CD14-positive monocyte (primary cell): ENCODE measurements around the gene RNF121. TPM values are rescaled to one million over a fixed set of nuclear protein-coding genes. Genes with fewer than 3 reads are reported as not detected.

ENCODE experiments used
- DNase-seq, 3 donors: peaks; one replicate each; pipeline ENCODE4 v3.0.0-alpha.2; 2011 to 2022
- H2AFZ ChIP-seq: 2 replicates; pipeline ENCODE4 v1.6.0; 2012; ENCODE audit warnings: mild to moderate bottlenecking, low read depth, low read length, inconsistent platforms; ENCODE audit not compliant: insufficient read depth, poor library complexity, severe bottlenecking
- H3K27ac ChIP-seq, 2 donors: 1 replicate in 1 of 2; 2 replicates in 1 of 2; pipeline ENCODE4 v1.5.1; 2012 to 2013; ENCODE audit warnings: low read length in 2 of 2, control low read depth in 1 of 2, inconsistent platforms in 1 of 2, low read depth in 1 of 2, mild to moderate bottlenecking in 1 of 2
- H3K27me3 ChIP-seq, 2 donors: one replicate each; pipeline versions ENCODE4 v1.6.0 to v1.6.1; 2011 to 2013; ENCODE audit warnings: low read length in 2 of 2; ENCODE audit not compliant: control insufficient read depth in 2 of 2, insufficient read depth in 2 of 2
- H3K36me3 ChIP-seq, 2 donors: replicated peaks in 1 of 2; 1 replicate in 1 of 2; 2 replicates in 1 of 2; pipeline versions ENCODE4 v1.5.1 to v1.6.1; 2012 to 2013; ENCODE audit warnings: low read length in 2 of 2, control low read depth in 1 of 2, inconsistent platforms in 1 of 2, mild to moderate bottlenecking in 1 of 2; ENCODE audit not compliant: insufficient read depth in 2 of 2, control insufficient read depth in 1 of 2
- H3K4me1 ChIP-seq, 2 donors: 1 replicate in 1 of 2; 2 replicates in 1 of 2; pipeline versions ENCODE4 v1.5.1 to v1.6.1; 2012 to 2013; ENCODE audit warnings: low read length in 2 of 2, control low read depth in 1 of 2, inconsistent platforms in 1 of 2, mild to moderate bottlenecking in 1 of 2, moderate library complexity in 1 of 2; ENCODE audit not compliant: insufficient read depth in 2 of 2, control insufficient read depth in 1 of 2
- H3K4me2 ChIP-seq: replicated peaks from 2 replicates; pipeline ENCODE3; 2012; ENCODE audit warnings: low read length, moderate library complexity, mild to moderate bottlenecking; ENCODE audit not compliant: poor library complexity, severe bottlenecking; ENCODE audit errors: extremely low read depth
- H3K4me3 ChIP-seq, 3 experiments: fragments of 200-600 bp in 1 of 3; sonication (generic) in 1 of 3; replicated peaks in 1 of 3; 1 replicate in 2 of 3; 2 replicates in 1 of 3; pipeline ENCODE4 v1.5.1; 2011 to 2013; ENCODE audit warnings: low read length in 3 of 3, mild to moderate bottlenecking in 3 of 3, control low read depth in 2 of 3, low read depth in 2 of 3, inconsistent platforms in 1 of 3, moderate library complexity in 1 of 3
- H3K79me2 ChIP-seq: 2 replicates; pipeline ENCODE4 v1.6.0; 2012; ENCODE audit warnings: mild to moderate bottlenecking, control low read depth, inconsistent platforms, low read length, moderate library complexity; ENCODE audit not compliant: insufficient read depth
- H3K9ac ChIP-seq: 2 replicates; pipeline ENCODE4 v1.6.0; 2017; ENCODE audit warnings: low read length, mild to moderate bottlenecking; ENCODE audit not compliant: insufficient read depth, poor library complexity, severe bottlenecking
- H3K9me3 ChIP-seq, 2 donors: replicated peaks in 1 of 2; 1 replicate in 1 of 2; 2 replicates in 1 of 2; pipeline versions ENCODE4 v1.5.1 to v1.6.1; 2012 to 2013; ENCODE audit warnings: low read length in 2 of 2, control low read depth in 1 of 2; ENCODE audit not compliant: control insufficient read depth in 1 of 2, insufficient read depth in 1 of 2
- H4K20me1 ChIP-seq: 2 replicates; pipeline ENCODE4 v1.6.0; 2012; ENCODE audit warnings: mild to moderate bottlenecking, low read length, control low read depth, moderate library complexity; ENCODE audit not compliant: insufficient read depth
- H3K27ac Mint-ChIP-seq, 7 donors: one replicate each; pipeline ENCODE4 v1.8.0; 2020; ENCODE audit warnings: mild to moderate bottlenecking in 7 of 7, mixed read lengths in 7 of 7, moderate library complexity in 6 of 7, inconsistent platforms in 2 of 7
- H3K27me3 Mint-ChIP-seq, 3 donors: one replicate each; pipeline ENCODE4 v1.8.0; 2021 to 2022; ENCODE audit warnings: low read depth in 3 of 3, mild to moderate bottlenecking in 3 of 3, mixed read lengths in 3 of 3, moderate library complexity in 3 of 3, inconsistent platforms in 1 of 3
- H3K36me3 Mint-ChIP-seq, 2 donors: one replicate each; pipeline ENCODE4 v1.8.0; 2020; ENCODE audit warnings: mixed read lengths in 2 of 2, inconsistent platforms in 1 of 2, mild to moderate bottlenecking in 1 of 2
- H3K4me1 Mint-ChIP-seq: one replicate; pipeline ENCODE4 v1.8.0; 2020; ENCODE audit warnings: mild to moderate bottlenecking, mixed read lengths
- H3K4me3 Mint-ChIP-seq, 2 donors: one replicate each; pipeline ENCODE4 v1.8.0; 2020; ENCODE audit warnings: mild to moderate bottlenecking in 2 of 2, mixed read lengths in 2 of 2, moderate library complexity in 1 of 2
- H3K9me3 Mint-ChIP-seq, 7 donors: one replicate each; pipeline ENCODE4 v1.8.0; 2020 to 2022; ENCODE audit warnings: mixed read lengths in 7 of 7, mild to moderate bottlenecking in 6 of 7, moderate library complexity in 6 of 7, inconsistent platforms in 2 of 7
- CTCF ChIP-seq: fragments of 200-600 bp; IDR thresholded peaks from one replicate; pipeline ENCODE4 v1.8.0; 2022; ENCODE audit warnings: antibody characterized with exemption, mild to moderate bottlenecking
- WGBS: methylation state at CpG from one replicate; pipeline ENCODE4 v1.1.5; 2013; ENCODE audit warnings: missing lambda C conversion rate; ENCODE audit not compliant: insufficient coverage; 5-methylcytosine and 5-hydroxymethylcytosine counted together
- intact Hi-C, 2 donors: fragments of 100-400 bp; cut with micrococcal nuclease; formaldehyde crosslinking; loops; one replicate each; pipeline versions ENCODE4 v1.15.0 to v1.15.1; 2023
- polyA plus RNA-seq, 3 donors: library from polyadenylated mRNA; depleted of rRNA in 1 of 3; unstranded in 2 of 3; stranded (reverse) in 1 of 3; fragments of 300-500 nt in 2 of 3; fragments of >200 nt in 1 of 3; fragmentation: Illumina TruSeq in 2 of 3; gene quantifications; 1 replicate in 2 of 3; 2 replicates in 1 of 3; pipeline ENCODE4 v1.2.3, GENCODE V29; 2012 to 2021

Gene RNF121
- polyA plus RNA-seq, 3 donors = 7.7 to 25.2 (median 9.2) TPM

GRCh38 chr11:72007587-72007986 lies 78.7 kb downstream of the RNF121 start:
- no peaks in the 10 kb centered on the region for H3K4me1 Mint-ChIP-seq
- Histone ChIP-seq H4K20me1 (peaks cover 62% of the 10 kb centered on the region), H3K27ac (no peak overlapping the region), H3K36me3 (peaks cover 99 to 100% of the 10 kb centered on the region in 2 donors), H3K79me2 (peaks cover 3% of the 10 kb centered on the region), H2AFZ (no peak overlapping the region), H3K9me3 (no peaks in the 10 kb centered on the region), H3K27me3 (no peaks in the 10 kb centered on the region), H3K4me3 (no peak overlapping the region), H3K4me1 (no peaks in the 10 kb centered on the region), H3K4me2 (no peak overlapping the region), H3K9ac (no peak overlapping the region)
- intact Hi-C loops = no loop called here
- peaks cover 0 to 2% (median 0%) of the 10 kb centered on the region in 7 donors for H3K9me3 Mint-ChIP-seq
- no peak for TF ChIP-seq CTCF
- 94% methylated on average over 5 of the region's 5 CpGs for WGBS
- H3K27me3 Mint-ChIP-seq = no peaks in the 10 kb centered on the region
- H3K36me3 Mint-ChIP-seq = peaks cover 92 to 97% of the 10 kb centered on the region in 2 donors
- H3K27ac Mint-ChIP-seq = peak overlapping the region in 4 of 7 donors; percentile 32 to 61 (median 52)
- H3K4me3 Mint-ChIP-seq = no peak overlapping the region
- no peak for DNase-seq

GRCh38 chr11:72008728-72009127 lies 79.9 kb downstream of the RNF121 start:
- H3K4me1 Mint-ChIP-seq = no peaks in the 10 kb centered on the region
- Histone ChIP-seq H3K9me3 (no peaks in the 10 kb centered on the region), H3K4me2 (no peak overlapping the region), H3K4me1 (no peaks in the 10 kb centered on the region), H3K27ac (peak overlapping the region in 1 of 2 donors; percentile 26), H3K27me3 (no peaks in the 10 kb centered on the region), H3K4me3 (no peak overlapping the region), H3K9ac (no peak overlapping the region), H3K79me2 (peaks cover 3% of the 10 kb centered on the region), H4K20me1 (peaks cover 72% of the 10 kb centered on the region), H3K36me3 (peaks cover 99 to 100% of the 10 kb centered on the region in 2 donors), H2AFZ (no peak overlapping the region)
- H3K4me3 Mint-ChIP-seq = no peak overlapping the region
- 94% methylated on average over 6 of the region's 7 CpGs for WGBS
- H3K36me3 Mint-ChIP-seq = peaks cover 90 to 97% of the 10 kb centered on the region in 2 donors
- intact Hi-C loops = no loop called here
- TF ChIP-seq CTCF = no peak
- peaks cover 0 to 2% (median 0%) of the 10 kb centered on the region in 7 donors for H3K9me3 Mint-ChIP-seq
- peak overlapping the region in 3 of 7 donors; percentile 54 to 68 (median 61) for H3K27ac Mint-ChIP-seq
- H3K27me3 Mint-ChIP-seq = no peaks in the 10 kb centered on the region
- no peak for DNase-seq
